ENCODE results near the gene ZBTB49.

The ZBTB49 gene

GRCh38 chr4:4368809-4369580, 78.9 kb downstream of the ZBTB49 start:
- H3K4me3 ChIP-seq (ENCODE audit: low read depth, low read length): no peak overlapping the region
- TF ChIP-seq CTCF (IDR thresholded peaks at IDR 0.05; ENCODE audit: low read depth, low read length): no peak
